GM18873 (cell line): Measurements from ENCODE around the gene MS4A10.

Experiments
- ATAC-seq: cut with Tn5 transposase; IDR thresholded peaks from one replicate; pipeline ENCODE4 v1.9.1; 2021; ENCODE audit warnings: mild to moderate bottlenecking, moderate library complexity, moderate number of reproducible peaks; ENCODE audit not compliant: unreplicated experiment, low FRiP score

Gene MS4A10

GRCh38 chr11:60785806-60786361, 751 bp downstream of the MS4A10 start:
- ATAC-seq, result no peak

GRCh38 chr11:60786811-60787567, 1.9 kb downstream of the MS4A10 start:
- no peak for ATAC-seq

- ATAC-seq, result no peak
Measured at GRCh38 chr11:60788401-60789125, 3.4 kb downstream of the MS4A10 start.

GRCh38 chr11:60790726-60791125, 5.6 kb downstream of the MS4A10 start:
- ATAC-seq, result no peak

- ATAC-seq, result no peak
Measured at GRCh38 chr11:60791153-60791933, 6.2 kb downstream of the MS4A10 start.

- no peak for ATAC-seq
Measured at GRCh38 chr11:60792521-60792920, 7.4 kb downstream of the MS4A10 start.

GRCh38 chr11:60795291-60795690, 10.2 kb downstream of the MS4A10 start:
- ATAC-seq, result no peak

- no peak for ATAC-seq
Measured at GRCh38 chr11:60797846-60798630, 12.9 kb downstream of the MS4A10 start.

GRCh38 chr11:60798631-60799030, 13.5 kb downstream of the MS4A10 start:
- ATAC-seq, result no peak

GRCh38 chr11:60801194-60801593, 16.1 kb downstream of the MS4A10 start:
- ATAC-seq, result no peak

- ATAC-seq, result no peak
Measured at GRCh38 chr11:60803273-60803936, 18.3 kb downstream of the MS4A10 start.

GRCh38 chr11:60809249-60809648, 24.1 kb downstream of the MS4A10 start:
- ATAC-seq, result no peak

GRCh38 chr11:60809691-60810090, 24.6 kb downstream of the MS4A10 start:
- ATAC-seq, result no peak

GRCh38 chr11:60810151-60810550, 25.0 kb downstream of the MS4A10 start:
- ATAC-seq, result no peak

GRCh38 chr11:60810569-60810968, 25.4 kb downstream of the MS4A10 start:
- no peak for ATAC-seq

GRCh38 chr11:60813324-60813723, 28.2 kb downstream of the MS4A10 start:
- no peak for ATAC-seq

GRCh38 chr11:60814112-60814511, 29.0 kb downstream of the MS4A10 start:
- ATAC-seq, result no peak

GRCh38 chr11:60816590-60817157, 31.5 kb downstream of the MS4A10 start:
- ATAC-seq, result no peak

- ATAC-seq, result no peak
Measured at GRCh38 chr11:60818057-60818456, 32.9 kb downstream of the MS4A10 start.
